Measurements from ENCODE around the gene FAM240B.

The FAM240B gene

DNA sequence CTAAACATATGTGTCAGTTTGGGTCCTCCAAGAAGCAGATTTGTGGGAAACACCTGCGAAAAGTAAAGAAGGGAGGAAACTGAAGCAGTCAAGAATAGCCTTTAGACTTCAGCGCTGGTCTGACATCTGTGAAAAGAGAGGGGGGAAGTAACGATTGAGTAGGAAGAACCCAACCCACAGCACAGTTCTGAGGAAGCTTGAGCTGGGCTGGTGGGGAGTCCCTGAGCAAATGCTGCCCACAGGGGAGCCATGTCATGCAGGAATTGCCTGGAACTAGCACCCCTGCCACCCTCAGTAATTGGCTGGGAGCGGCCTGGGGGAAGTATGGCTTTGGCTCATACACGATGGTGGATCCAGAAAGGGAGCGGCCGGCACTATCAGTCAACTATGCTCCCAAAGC is 20.6 kb downstream of the FAM240B start:
- DNase-seq (ENCODE audit: low read depth in 3 of 3), result no peak

DNA sequence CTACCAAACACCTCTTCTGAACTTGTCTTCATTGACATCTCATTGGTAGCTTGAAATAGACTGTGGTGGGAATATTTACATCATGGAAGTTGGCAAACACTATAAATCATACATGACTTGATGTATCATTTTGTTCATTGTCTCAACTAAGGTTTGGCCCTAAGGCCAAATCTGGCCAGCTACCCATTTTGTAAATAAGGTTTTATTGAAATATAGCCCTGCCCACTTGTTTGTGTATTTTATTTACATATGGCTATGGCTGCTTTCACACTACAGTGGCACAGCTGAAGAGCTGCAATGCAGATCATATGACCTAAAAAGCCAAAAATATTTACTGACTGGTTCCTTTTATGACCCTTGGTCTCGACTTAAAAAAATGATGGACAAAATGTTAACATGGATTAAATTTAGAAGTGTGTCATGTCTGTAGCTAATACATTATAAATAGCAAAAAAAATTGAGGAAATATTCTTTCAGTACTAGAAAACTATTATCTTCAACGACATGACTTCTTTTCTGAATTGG is 22.1 kb downstream of the FAM240B start:
- DNase-seq (ENCODE audit: low read depth in 3 of 3), result no peak

DNA sequence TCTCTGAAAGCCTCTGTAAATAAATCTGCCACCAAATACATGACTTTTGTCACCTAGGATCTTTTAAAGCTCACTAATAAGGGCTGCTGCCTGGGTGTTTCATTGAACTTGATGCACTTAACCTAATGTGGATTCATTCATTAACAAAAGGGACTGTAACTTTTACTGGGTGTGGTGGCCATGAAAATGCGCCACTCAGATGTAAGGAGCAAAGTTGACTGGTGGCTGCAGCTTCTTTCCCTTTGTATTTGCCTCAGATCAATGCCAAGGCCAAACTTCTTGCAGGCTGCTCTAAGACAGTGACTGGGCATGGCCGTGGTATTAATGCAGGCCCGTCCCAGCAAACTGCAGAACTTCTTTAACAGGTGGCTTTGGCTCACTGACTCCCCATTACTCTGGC is 22.9 kb downstream of the FAM240B start:
- DNase-seq (ENCODE audit: low read depth in 3 of 3), result no peak

DNA sequence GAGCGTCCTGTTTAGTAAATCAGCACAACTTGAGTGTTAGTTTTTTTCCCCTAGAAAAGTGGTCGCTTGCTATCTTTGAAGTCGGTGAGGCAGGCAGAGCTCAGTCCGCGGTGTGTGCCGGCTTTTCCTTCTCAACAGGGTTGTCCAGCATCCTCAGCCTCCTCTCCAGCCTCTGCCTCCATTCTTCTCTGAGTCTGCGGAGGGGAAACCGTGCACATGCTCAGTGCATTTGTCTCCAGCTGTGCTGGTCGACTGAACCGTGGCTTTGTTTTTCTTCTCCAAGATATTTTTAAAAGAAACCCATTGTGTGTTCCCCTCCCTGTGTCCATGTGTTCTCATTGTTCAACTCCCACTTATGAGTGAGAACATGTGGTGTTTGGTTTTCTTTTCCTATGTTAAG is 25.3 kb downstream of the FAM240B start:
- no peak for DNase-seq (ENCODE audit: low read depth in 3 of 3)

DNA sequence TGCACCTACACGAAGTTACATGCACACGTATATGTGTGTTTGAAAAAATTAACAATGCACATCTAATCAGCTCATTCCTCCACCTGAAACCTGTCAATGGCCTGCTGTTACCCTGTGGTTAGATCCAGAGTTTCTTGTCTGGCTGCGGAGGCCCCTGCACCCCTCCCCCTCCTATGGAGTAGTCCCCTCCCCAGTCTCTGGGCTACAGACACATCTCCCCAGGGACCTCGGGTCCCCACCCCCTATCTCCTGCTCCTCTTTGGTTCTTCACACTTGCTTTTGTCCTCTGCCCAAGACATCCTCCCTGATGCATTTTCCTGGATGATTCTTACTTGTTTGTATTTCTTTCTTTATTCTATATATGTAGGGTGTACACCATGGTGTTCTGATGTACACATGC is 27.2 kb downstream of the FAM240B start:
- no peak for DNase-seq (ENCODE audit: low read depth in 3 of 3)

DNA sequence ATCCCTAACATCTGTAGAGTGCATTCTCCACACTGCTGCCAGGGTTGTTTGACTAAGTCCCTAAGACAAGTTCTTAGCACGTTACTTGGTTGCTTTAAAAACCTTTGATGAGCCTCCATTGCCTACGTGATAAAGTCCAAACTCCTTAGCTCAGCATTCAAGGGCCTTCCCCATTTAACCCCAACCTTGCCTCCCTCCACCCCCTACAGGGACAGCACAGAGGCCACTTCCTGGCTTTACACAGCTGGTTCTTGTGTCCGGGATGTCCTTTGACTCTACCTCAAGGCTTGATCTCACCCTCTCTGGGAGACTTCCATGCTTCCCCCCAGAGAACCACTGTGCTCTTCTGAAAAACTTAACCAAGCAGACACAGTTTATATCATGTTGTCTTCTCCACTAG is 29.4 kb downstream of the FAM240B start:
- no peak for DNase-seq (ENCODE audit: low read depth in 3 of 3)

DNA sequence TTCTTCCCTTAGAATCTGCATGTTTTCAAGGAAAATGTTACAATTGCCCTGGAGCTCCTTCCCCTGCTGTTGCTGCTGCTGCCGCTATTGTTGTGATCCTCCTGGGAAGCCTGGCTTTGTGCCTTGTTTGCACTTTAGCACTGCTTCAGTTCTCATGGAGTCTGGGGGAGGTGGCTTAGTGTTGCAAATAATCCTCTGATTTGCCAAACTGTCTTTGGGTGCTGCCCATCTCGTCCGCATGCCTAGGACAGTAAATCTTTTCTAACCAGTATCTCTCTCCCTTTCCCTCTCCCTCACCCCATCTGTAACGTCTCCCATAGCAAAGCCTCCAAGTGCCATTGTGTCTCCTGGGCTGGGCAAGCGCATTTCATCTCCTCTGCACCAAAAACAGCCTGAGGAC is 30.3 kb downstream of the FAM240B start:
- DNase-seq (ENCODE audit: low read depth in 3 of 3), result no peak

DNA sequence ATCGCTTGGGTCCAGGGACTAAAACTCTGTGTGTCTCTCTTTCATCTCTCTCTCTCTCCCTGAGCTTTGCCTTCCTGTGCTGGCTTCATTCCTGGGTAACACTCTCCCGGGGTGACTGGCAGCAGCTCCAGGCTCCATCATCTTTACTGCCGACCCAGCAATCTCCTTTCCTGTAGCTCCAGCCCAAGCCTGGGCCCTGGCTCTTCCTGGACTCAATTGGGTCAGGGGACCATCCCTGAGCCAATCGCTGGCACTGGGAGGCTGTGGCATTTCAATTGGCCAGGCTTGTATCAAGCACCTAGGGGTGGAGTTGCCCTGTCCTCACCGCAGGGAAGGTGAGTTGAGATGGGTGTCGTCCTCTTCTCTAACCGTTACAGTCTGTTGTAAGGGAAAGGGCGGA is 31.9 kb downstream of the FAM240B start:
- DNase-seq (ENCODE audit: low read depth in 3 of 3), result no peak

DNA sequence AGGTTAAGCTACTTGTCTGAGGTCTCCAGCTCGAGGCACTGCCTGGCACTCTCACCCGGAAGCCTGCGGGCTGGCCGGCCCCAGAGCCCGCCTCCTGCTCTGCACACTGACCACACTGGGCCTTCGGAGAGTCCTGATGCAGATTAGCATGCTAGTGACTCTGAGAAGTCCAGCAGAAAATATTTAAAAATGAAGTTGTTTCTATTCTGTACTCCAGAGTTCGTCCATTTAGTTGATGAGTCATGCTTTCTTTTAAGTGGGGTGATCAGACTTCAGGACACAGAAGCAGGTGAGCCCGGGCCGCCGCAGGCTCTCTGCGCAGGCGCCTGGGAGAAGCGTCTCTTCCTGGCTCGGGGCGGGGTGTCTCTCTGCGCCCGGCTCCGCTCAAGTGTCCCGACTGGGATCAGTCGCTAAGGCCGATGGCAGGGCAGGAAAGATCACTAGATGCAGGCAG is 32.5 kb downstream of the FAM240B start:
- peak in 2 of 3 donors; percentile 4 to 21 for DNase-seq (ENCODE audit: low read depth in 3 of 3)

DNA sequence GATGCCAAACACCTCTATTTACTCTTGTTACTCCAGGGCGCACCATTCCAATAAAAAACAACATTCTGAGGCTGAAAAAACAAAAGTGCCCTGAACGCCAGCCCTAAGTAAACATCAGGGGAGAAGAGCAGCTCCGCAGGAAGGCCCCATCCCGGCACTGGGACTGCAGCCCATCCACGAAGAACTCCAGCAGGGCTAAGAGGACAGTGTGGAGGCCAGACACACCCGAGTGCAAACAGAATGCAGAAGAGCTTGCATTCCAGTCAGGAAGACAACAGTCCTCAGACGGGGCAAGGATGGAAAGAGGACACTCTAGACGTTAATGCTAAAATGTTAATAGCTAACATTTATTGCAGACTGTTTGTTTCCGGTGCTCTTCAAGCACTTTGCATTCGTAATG is 33.0 kb downstream of the FAM240B start:
- DNase-seq (ENCODE audit: low read depth in 3 of 3), result no peak

DNA sequence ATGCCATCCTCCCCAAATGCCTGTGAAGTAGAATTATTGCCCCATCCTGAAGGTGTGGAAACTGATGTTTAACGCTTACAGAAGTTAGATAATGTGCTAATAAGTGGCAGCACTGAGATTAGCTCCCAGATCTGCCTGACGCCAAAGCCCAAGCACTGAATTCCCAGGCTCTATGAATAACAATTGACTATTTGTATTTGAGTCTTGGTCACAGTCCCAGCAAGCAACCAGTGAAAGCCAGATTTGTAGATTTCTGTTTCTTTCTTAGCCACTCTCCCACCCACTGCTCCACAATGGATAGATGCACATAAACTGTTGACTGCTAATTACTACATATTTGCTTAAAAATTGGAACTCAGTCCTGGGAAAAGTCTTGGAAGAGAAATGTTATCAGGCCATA is 34.4 kb downstream of the FAM240B start:
- DNase-seq (ENCODE audit: low read depth in 3 of 3), result no peak

DNA sequence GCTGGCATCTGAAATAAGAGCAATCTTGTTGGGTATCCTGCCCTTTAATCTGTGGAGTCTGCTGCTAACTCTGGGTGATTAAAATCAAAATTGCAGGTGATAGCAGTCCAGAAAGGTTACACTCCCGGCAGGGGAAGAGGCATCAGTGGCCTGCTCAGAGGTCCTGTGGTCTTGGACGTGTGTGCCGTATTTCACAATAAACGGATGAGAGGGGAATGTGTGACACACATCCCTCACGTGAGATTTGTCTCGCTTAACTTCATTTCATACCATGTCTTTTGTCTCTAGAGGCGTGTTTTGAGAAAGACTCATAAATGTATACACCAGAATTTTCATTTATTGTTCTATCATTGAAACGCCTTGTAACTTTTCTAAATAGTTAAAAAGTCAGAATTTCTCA is 36.6 kb downstream of the FAM240B start:
- no peak for DNase-seq (ENCODE audit: low read depth in 3 of 3)

DNA sequence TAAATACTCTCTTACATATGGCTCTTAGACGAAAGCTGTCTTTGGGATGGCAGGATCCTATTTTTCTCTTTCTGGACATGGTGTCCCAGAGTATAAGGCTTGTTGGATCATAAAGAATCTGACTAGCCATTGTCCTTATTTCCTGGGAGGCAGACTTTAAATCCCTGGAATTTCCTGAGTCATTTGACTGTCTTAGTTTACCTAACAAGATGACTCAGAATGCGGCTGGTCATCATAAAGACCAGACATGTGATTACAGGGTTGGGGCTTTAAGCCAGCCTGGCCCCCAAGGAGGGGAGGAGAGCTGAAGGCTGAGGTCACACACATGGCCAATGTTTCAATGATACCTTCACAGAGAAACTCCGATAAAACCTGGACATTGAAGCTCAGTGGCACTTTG is 37.2 kb downstream of the FAM240B start:
- no peak for DNase-seq (ENCODE audit: low read depth in 3 of 3)

DNA sequence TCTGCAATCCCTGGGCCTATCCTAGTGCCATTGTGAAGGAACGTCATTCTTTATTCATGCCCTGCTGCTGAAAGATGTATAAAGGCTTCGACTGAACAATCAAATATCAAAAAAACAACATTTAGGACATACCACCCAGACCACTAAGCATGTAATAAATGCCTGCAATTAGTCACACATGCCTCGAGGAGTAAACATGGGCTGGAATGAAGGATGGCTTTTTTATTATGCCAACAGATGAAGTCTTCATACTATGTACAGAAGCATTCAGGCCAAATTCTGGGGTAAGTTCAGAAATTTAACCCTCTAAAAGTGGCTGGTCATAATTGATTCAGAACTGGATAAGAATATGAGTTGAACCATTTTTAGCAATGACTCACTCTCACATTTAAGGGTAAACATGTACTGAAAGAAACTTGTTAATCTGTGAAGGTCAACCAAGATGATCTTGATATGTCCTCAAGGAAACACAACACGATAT is 38.1 kb downstream of the FAM240B start:
- no peak for DNase-seq (ENCODE audit: low read depth in 3 of 3)

DNA sequence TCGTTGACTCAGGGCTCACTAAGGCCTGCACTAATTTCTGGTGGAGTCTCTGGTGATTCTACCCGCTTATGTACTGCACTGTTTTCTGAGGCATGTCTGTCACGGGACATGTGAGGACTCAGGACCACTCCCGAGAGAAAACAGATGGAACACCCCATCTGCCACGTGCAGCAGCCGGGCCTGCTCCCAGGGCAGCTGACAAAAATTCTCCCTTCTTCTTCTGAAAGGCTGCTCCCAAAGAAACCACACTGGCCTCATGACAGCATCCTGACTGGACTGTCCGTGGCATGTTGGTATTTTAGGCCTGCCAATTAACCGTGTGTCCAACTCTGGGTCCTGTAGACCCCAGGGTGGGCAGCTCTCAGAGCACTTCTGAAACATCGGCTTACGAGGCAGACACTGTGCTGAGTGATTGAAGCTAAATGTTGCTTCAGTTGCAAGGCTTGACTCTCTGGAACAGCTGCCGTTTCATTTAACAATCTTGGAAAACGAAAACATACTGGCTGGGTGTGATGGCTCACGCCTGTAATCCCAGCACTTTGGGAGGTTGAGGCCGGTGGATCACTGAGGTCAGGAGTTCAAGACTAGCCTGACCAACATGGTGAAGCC is 39.0 kb downstream of the FAM240B start:
- DNase-seq (ENCODE audit: low read depth in 3 of 3), result no peak

DNA sequence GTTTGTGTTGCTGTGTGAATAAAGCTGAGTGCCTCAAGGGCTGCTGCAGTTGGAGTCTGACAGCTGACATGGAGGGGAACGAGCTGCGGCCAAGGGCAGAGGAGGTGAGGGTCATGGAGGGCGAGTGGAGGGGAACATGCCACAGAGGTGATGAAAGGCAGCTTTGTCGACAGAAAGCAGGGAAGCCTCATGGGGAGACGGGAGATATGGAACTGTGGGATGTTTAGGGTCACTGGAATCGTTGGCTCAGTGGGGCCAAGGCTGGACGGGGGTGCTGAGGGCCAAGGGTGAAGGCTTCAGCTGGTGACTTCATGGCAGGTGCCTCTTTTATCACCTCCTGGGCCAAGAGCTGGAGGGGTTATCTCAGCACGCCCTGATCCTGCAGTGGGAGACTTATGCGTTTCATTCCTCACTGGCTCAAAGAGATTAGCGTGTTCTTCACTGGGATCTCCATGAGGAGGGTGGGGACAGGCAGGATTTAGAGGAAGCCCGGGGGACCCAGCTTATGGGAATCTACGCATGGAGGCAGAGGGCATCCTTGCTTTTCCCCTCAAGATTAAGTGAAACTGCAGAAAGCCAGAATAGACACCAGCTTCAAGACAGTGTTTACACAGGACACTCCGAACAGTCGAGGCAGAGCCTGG is 42.2 kb downstream of the FAM240B start:
- no peak for DNase-seq (ENCODE audit: low read depth in 3 of 3)

DNA sequence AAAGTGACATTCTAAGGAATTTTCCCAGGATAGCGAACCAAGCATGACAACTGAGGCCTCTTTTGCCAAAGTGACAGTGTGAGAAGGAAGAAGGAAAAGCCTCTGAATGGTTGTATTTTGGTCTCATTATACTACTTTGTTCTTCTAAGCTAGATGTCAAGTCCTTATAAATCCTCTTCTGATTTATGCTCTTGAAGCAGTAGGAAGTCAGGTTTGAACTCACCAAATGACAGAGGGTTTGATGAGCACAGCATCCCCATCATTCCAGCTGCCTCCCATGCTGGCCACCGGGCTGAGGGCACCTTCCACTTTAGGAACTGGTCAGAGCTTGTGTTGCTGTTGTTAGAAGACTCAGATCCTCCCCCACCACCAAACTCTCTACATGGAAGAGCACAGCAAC is 44.1 kb downstream of the FAM240B start:
- no peak for DNase-seq (ENCODE audit: low read depth in 3 of 3)

DNA sequence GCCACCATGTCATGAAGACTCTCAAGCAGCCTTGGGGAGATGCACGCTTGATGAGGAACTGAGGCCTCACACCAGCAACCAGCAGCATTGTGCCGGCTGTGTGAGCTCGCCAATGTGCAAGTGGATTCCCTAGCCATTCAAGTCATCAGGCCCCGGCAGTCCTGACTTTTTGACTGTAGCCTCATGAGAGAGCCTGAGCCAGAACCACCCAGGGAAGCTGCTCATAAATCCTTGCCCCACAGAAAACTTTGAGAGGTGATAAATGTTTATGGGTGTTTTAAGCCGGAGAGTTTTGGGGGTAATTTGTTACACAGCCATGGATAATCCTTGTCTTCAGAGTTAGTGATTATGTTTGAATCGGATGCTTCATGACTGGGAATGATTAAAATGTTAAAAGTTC is 44.7 kb downstream of the FAM240B start:
- DNase-seq (ENCODE audit: low read depth in 3 of 3), result no peak

DNA sequence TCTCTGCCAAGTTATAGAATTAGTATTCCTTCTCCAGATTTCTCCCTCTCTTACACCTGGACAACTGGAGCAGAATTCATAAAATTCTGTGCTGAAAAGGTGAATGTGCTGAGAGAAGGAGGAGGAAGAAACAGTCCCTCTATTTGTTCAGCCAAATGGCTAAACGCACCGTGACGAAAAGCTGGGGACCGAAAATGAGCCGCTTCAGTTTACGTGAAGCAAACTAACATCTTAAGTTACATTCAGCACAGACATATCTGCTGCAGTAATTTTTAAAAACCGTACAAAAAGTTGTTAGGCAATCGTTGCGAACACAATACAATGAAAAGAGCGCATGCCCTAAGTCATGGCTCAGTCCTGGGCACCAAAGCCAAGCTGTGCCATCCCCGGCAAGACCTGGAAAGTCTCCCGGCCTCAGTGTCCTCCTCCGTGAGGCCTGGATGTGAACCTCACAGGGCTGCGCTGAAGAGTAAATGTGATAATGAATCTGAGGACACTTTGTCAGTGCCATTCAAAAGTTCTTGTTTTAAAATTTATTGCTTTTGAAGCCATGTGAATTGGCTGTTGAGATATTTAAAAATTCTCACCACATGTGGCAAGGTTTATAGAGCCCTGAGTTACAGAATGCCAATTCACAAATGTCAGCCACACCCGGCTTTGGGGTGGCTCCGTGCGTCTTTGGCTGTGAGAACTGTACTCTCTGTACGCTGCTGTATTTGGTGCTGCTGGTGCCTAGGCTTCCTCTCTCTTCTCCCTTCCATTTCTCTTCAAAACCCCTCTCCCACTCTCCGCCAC is 46.3 kb downstream of the FAM240B start:
- DNase-seq (ENCODE audit: low read depth in 3 of 3), result no peak

DNA sequence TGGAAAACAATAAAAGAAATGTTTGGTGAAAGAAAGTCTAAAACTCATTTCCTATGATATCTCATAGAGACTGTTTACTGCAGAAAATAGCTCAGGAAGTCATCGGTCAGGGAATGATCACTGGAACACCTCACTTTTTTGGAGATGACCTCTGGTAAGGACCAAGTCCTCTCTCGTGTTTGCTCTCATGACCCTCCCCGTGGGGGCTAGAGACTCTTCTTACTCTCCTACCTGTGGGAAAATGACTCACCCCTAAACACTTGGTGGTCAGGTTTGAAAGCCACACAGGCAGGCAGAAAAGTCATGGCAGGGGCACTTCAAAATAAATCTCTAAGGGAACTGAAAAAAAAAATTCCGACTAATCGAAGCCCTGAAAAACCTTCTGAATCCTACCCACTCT is 48.2 kb downstream of the FAM240B start:
- DNase-seq (ENCODE audit: low read depth in 3 of 3), result no peak

DNA sequence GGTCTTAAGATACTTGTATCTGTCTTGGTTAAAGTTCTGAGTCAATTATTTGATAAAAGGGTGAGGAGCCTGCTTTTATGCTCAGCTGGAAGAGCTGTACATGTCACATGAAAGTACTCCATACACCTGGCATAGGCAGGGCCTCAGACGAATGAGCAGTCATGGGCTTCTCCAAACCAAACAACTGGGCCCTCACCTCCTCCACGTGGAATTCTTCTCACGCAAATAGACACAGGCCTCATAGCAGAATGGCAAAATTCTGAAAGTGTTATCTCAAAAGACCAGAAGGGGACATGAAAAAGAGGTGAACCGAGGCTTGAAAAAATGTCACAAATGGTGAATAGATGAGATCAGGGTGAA is 48.6 kb downstream of the FAM240B start:
- no peak for DNase-seq (ENCODE audit: low read depth in 3 of 3)

DNA sequence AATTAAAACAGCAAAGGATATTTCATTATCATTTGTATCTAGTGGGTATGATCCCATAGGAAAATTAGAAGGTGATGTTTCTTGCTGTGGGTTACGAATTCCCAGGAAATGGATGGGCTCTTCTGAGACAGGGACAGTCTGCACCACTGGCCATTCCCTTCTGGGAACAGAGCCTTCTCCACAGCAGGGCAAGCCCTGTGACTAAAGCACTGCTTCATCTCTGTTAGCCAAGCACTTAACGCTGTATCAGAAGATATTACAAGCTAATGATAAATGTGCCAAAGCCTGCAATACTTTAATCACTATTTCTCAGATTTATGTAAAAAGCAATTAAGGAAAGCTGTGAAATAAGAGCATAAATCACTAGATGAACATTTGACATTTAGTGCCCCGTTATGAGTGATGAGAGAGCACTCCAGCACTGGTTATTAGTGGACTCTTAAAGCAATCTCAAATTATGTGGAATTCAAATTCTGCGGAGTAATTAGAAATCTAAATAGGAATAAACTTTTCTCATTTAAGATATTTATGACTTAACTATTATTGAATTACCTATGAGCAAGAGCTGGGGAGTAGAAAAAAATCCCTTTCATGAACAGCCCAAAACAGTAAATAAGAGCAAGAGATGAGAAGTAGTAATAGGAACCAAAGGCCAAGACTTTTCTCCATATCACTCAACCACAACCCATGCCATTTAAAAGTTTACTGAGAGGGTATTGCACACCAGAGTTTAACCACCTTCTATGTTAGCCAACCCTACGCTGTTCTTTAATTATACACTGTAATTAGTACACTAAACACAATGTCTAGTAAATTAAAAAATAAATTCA is 49.2 kb downstream of the FAM240B start:
- no peak for DNase-seq (ENCODE audit: low read depth in 3 of 3)
